WTC11 (cell line): Measurements from ENCODE around the gene OTOGL. TPM values are rescaled to one million over a fixed set of nuclear protein-coding genes. Genes with fewer than 3 reads are reported as not detected.

Experiments used
- ATAC-seq: fragments of 200-7000 bp; cut with Tn5 transposase; 2 replicates; pipeline ENCODE4 v1.10.0; 2021; ENCODE audit warnings: mild to moderate bottlenecking, moderate library complexity
- CTCF ChIA-PET: fragments of 300-600 bp; sonication (Branson Sonifier 250); formaldehyde crosslinking; loops from one replicate; lab custom pipeline; 2021; ENCODE audit warnings: antibody characterized with exemption; lab: Charles Lee
- POLR2A ChIA-PET: fragments of 350-600 bp; sonication (Branson Sonifier 250); formaldehyde crosslinking; loops from one replicate; lab custom pipeline; 2021; ENCODE audit warnings: antibody characterized with exemption; lab: Charles Lee
- DNase-seq: peaks from one replicate; pipeline ENCODE4 v3.0.0; 2021; ENCODE audit warnings: low spot score
- H3K27ac Mint-ChIP-seq: 2 replicates; pipeline ENCODE4 v1.8.0; 2021; ENCODE audit warnings: mixed read lengths
- H3K27me3 Mint-ChIP-seq: 2 replicates; pipeline ENCODE4 v1.8.0; 2021; ENCODE audit warnings: low read depth, mild to moderate bottlenecking, moderate library complexity, mixed read lengths
- H3K36me3 Mint-ChIP-seq: 2 replicates; pipeline ENCODE4 v1.8.0; 2021; ENCODE audit warnings: mixed read lengths
- H3K4me1 Mint-ChIP-seq: 2 replicates; pipeline ENCODE4 v1.8.0; 2022; ENCODE audit warnings: mixed read lengths
- H3K4me3 Mint-ChIP-seq: 2 replicates; pipeline ENCODE4 v1.8.0; 2021; ENCODE audit warnings: mild to moderate bottlenecking, moderate library complexity, mixed read lengths
- H3K9me3 Mint-ChIP-seq: 2 replicates; pipeline ENCODE4 v1.8.0; 2021; ENCODE audit warnings: mixed read lengths
- IRF2 ChIP-seq: sonication (generic); formaldehyde crosslinking; IDR thresholded peaks from 2 replicates; pipeline ENCODE4 v1.8.0; 2022; ENCODE audit warnings: low read depth, missing genetic modification reagents, borderline replicate concordance
- NFYB ChIP-seq: sonication (generic); formaldehyde crosslinking; conservative IDR thresholded peaks from 2 replicates; pipeline ENCODE4 v1.8.0; 2022; ENCODE audit warnings: low read depth, missing genetic modification reagents
- PRRX2 ChIP-seq: fragments of 250-450 bp; sonication (Bioruptor Pico); IDR thresholded peaks from 2 replicates; pipeline ENCODE4 v1.8.0; 2021; ENCODE audit warnings: mild to moderate bottlenecking
- RELA ChIP-seq: sonication (generic); formaldehyde crosslinking; IDR thresholded peaks from 2 replicates; pipeline ENCODE4 v1.8.1; 2022; ENCODE audit warnings: missing genetic modification reagents, mild to moderate bottlenecking, borderline replicate concordance
- SMAD4 ChIP-seq: sonication (generic); formaldehyde crosslinking; IDR thresholded peaks from 2 replicates; pipeline ENCODE4 v1.8.0; 2022; ENCODE audit warnings: mild to moderate bottlenecking, missing genetic modification reagents
- TEAD4 ChIP-seq: sonication (generic); formaldehyde crosslinking; IDR thresholded peaks from 2 replicates; pipeline ENCODE4 v1.8.0; 2022; ENCODE audit warnings: mild to moderate bottlenecking, missing genetic modification reagents
- ZBTB21 ChIP-seq: sonication (generic); formaldehyde crosslinking; IDR thresholded peaks from 2 replicates; pipeline ENCODE4 v1.8.1; 2023; ENCODE audit warnings: mild to moderate bottlenecking, missing genetic modification reagents, borderline replicate concordance
- ZNF138 ChIP-seq: sonication (generic); formaldehyde crosslinking; conservative IDR thresholded peaks from 2 replicates; pipeline ENCODE4 v1.8.1; 2022; ENCODE audit warnings: mild to moderate bottlenecking, moderate library complexity, missing genetic modification reagents
- total RNA-seq: library from RNA; stranded (reverse); gene quantifications from 3 replicates; pipeline ENCODE4 v1.2.3, GENCODE V29; 2021
- TF ChIP-seq, protein P1 (sequence below): sonication (generic); formaldehyde crosslinking; IDR thresholded peaks from 2 replicates; pipeline ENCODE4 v1.8.0; 2022; ENCODE audit warnings: mild to moderate bottlenecking, missing genetic modification reagents
- TF ChIP-seq, protein P2 (sequence below): sonication (generic); formaldehyde crosslinking; IDR thresholded peaks from 2 replicates; pipeline ENCODE4 v1.8.0; 2023; ENCODE audit warnings: mild to moderate bottlenecking, missing genetic modification reagents
- TF ChIP-seq, protein P3 (sequence below): fragments of 250-450 bp; sonication (Bioruptor Pico); IDR thresholded peaks from 2 replicates; pipeline ENCODE4 v1.9.0; 2021; ENCODE audit warnings: mild to moderate bottlenecking
- TF ChIP-seq, protein P4 (sequence below): sonication (generic); formaldehyde crosslinking; IDR thresholded peaks from 2 replicates; pipeline ENCODE4 v1.8.1; 2023; ENCODE audit warnings: mild to moderate bottlenecking, missing genetic modification reagents, moderate library complexity
- TF ChIP-seq, protein P5 (sequence below): fragments of 250-450 bp; sonication (Bioruptor Pico); IDR thresholded peaks from 2 replicates; pipeline ENCODE4 v2.1.2; 2022; ENCODE audit warnings: mild to moderate bottlenecking, moderate library complexity

Gene OTOGL
- total RNA-seq, 1 experiment from 2014 or later = 0.55 TPM

DNA sequence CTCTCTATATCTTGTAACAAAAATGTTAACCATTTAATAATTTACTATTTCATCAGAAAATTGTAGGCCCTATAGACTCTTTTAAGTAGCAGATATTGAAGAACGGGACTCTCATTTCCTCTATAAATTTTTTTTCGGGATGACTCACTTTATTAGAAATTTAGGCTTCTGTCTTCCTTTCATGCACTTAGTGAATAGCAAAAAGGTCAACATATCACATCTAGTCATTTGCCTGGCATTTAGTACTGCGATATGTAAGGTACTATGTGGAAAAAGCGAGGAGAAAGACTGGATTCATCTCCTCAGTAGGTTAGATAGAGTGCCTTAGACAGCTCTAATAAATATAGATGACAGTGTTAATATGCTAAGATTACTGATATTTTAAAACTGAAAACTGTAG, 178.4 kb downstream of the OTOGL start (continued):
- TF ChIP-seq, protein P1, sequence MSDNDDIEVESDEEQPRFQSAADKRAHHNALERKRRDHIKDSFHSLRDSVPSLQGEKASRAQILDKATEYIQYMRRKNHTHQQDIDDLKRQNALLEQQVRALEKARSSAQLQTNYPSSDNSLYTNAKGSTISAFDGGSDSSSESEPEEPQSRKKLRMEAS (CRISPR knock-in tag) = no peak
- TF ChIP-seq ZBTB21 (CRISPR knock-in tag) (no peak), RELA (CRISPR knock-in tag) (no peak), ZNF138 (CRISPR knock-in tag) (no peak)
- TF ChIP-seq, protein P2, sequence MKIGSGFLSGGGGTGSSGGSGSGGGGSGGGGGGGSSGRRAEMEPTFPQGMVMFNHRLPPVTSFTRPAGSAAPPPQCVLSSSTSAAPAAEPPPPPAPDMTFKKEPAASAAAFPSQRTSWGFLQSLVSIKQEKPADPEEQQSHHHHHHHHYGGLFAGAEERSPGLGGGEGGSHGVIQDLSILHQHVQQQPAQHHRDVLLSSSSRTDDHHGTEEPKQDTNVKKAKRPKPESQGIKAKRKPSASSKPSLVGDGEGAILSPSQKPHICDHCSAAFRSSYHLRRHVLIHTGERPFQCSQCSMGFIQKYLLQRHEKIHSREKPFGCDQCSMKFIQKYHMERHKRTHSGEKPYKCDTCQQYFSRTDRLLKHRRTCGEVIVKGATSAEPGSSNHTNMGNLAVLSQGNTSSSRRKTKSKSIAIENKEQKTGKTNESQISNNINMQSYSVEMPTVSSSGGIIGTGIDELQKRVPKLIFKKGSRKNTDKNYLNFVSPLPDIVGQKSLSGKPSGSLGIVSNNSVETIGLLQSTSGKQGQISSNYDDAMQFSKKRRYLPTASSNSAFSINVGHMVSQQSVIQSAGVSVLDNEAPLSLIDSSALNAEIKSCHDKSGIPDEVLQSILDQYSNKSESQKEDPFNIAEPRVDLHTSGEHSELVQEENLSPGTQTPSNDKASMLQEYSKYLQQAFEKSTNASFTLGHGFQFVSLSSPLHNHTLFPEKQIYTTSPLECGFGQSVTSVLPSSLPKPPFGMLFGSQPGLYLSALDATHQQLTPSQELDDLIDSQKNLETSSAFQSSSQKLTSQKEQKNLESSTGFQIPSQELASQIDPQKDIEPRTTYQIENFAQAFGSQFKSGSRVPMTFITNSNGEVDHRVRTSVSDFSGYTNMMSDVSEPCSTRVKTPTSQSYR (CRISPR knock-in tag) = no peak
- TF ChIP-seq, protein P3, sequence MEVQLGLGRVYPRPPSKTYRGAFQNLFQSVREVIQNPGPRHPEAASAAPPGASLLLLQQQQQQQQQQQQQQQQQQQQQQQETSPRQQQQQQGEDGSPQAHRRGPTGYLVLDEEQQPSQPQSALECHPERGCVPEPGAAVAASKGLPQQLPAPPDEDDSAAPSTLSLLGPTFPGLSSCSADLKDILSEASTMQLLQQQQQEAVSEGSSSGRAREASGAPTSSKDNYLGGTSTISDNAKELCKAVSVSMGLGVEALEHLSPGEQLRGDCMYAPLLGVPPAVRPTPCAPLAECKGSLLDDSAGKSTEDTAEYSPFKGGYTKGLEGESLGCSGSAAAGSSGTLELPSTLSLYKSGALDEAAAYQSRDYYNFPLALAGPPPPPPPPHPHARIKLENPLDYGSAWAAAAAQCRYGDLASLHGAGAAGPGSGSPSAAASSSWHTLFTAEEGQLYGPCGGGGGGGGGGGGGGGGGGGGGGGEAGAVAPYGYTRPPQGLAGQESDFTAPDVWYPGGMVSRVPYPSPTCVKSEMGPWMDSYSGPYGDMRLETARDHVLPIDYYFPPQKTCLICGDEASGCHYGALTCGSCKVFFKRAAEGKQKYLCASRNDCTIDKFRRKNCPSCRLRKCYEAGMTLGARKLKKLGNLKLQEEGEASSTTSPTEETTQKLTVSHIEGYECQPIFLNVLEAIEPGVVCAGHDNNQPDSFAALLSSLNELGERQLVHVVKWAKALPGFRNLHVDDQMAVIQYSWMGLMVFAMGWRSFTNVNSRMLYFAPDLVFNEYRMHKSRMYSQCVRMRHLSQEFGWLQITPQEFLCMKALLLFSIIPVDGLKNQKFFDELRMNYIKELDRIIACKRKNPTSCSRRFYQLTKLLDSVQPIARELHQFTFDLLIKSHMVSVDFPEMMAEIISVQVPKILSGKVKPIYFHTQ (CRISPR knock-in tag) = no peak
- TF ChIP-seq, protein P4, sequence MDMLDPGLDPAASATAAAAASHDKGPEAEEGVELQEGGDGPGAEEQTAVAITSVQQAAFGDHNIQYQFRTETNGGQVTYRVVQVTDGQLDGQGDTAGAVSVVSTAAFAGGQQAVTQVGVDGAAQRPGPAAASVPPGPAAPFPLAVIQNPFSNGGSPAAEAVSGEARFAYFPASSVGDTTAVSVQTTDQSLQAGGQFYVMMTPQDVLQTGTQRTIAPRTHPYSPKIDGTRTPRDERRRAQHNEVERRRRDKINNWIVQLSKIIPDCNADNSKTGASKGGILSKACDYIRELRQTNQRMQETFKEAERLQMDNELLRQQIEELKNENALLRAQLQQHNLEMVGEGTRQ (CRISPR knock-in tag) = no peak

DNA sequence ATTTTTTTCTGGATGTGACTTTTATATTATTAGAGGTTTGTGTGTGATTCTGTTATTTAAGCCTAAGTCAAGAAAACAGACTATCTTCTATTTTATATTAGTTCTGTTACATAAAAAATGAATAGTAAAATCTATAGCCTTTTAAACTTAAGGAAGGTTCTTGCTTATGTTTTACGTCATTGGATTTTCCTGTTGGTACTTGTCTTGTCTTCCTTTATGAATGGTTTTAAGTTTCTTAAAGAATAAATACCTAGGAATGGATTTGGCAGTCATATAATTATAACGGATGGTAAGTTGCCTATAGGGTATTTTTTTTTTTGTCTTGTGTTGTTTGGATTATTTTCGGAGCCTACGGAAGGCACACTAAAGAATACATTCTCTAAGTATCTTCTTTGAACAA, 182.9 kb downstream of the OTOGL start:
- DNase-seq = no peak
- ATAC-seq = no peak
- Mint-ChIP-seq H3K4me1 (no peaks in the 10 kb centered on the region), H3K36me3 (peaks cover 14% of the 10 kb centered on the region), H3K27ac (no peak overlapping the region), H3K4me3 (no peak overlapping the region), H3K9me3 (peaks cover 19% of the 10 kb centered on the region), H3K27me3 (no peaks in the 10 kb centered on the region)
- TF ChIP-seq, protein P5, sequence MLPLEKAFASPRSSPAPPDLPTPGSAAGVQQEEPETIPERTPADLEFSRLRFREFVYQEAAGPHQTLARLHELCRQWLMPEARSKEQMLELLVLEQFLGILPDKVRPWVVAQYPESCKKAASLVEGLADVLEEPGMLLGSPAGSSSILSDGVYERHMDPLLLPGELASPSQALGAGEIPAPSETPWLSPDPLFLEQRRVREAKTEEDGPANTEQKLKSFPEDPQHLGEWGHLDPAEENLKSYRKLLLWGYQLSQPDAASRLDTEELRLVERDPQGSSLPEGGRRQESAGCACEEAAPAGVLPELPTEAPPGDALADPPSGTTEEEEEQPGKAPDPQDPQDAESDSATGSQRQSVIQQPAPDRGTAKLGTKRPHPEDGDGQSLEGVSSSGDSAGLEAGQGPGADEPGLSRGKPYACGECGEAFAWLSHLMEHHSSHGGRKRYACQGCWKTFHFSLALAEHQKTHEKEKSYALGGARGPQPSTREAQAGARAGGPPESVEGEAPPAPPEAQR = no peak
- ChIA-PET POLR2A (no interaction called here), CTCF (no interaction called here)

DNA sequence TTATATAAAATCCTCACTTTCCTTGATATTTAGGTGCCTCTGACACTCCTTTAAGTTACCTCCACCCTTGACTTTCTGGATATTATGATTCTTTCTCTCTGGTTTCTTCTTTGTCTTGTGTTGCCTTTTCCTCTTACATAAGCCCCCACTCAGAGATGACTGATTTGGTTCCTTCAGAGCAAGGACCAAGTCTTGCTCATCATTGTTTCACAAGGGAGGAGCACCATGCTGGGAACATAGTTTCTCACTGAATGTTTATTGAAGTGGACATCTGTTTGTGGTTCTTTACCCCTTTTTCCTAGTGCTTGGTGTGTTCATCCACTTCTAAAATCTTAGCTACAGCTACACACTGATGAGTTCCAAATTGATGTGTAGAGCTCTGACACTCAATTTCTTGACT, 183.4 kb downstream of the OTOGL start:
- H3K36me3 Mint-ChIP-seq = peaks cover 14% of the 10 kb centered on the region
- ATAC-seq (no peak), DNase-seq (no peak)
- no peaks in the 10 kb centered on the region for H3K27me3 Mint-ChIP-seq
- H3K9me3 Mint-ChIP-seq = peaks cover 19% of the 10 kb centered on the region
- ChIA-PET POLR2A (interaction anchor here (0.6 kb wide), 1 partner anchor 50 kb away, joined by 3 read pairs; no protein-coding TSS in a partner anchor), CTCF (interaction anchor here (1.0 kb wide), 2 partner anchors 10 to 87 kb away, joined by 3 read pairs; no protein-coding TSS in a partner anchor)
- H3K4me3 Mint-ChIP-seq = no peak overlapping the region
- no peaks in the 10 kb centered on the region for H3K4me1 Mint-ChIP-seq
- no peak for TF ChIP-seq TEAD4
- no peak for TF ChIP-seq SMAD4 (CRISPR knock-in tag)
- TF ChIP-seq IRF2 (CRISPR knock-in tag) = no peak
- no peak for TF ChIP-seq PRRX2 (CRISPR knock-in tag)
- TF ChIP-seq NFYB (CRISPR knock-in tag) = no peak
- no peak overlapping the region for H3K27ac Mint-ChIP-seq
